ENCODE data around the gene MGME1. TPM values are rescaled to one million over a fixed set of nuclear protein-coding genes. Genes with fewer than 3 reads are reported as not detected.
A peak's percentile ranks its signal among the peaks of the same experiment; 100 is the strongest.

MGME1 gene
- total and polyA plus RNA-seq, 2 of the 13 experiments (the other 11 are each of a cell fraction or from before 2014, with no cell fraction given) = 36.7 to 66.6 TPM

- Histone ChIP-seq H3K4me1 (ENCODE audit: insufficient read depth, low read length) (peaks cover 6% of the 10 kb centered on the region; the same call in 1 of the 2 replicates), H3K27ac (ENCODE audit: extremely low read length, insufficient read depth, low read length) (no peak overlapping the region), H3K36me3 (replicated peaks in 1 of 2; ENCODE audit: control insufficient read depth in 1 of 2, insufficient read depth in 2 of 2, low read length in 2 of 2) (peaks cover 56 to 90% of the 10 kb centered on the region in 2 experiments), H4K20me1 (ENCODE audit: insufficient read depth, low read length) (peaks cover 23% of the 10 kb centered on the region), H3K27me3 (ENCODE audit: control insufficient read depth in 1 of 2, insufficient read depth in 2 of 2, low read length in 2 of 2) (no peaks in the 10 kb centered on the region), H3K9ac (ENCODE audit: insufficient read depth, low read depth, low read length) (no peak overlapping the region), H3K79me2 (ENCODE audit: insufficient read depth, low read length) (peaks cover 47% of the 10 kb centered on the region), H3K4me2 (ENCODE audit: low read depth, low read length) (no peak overlapping the region), H2AFZ (ENCODE audit: low read length) (no peak overlapping the region), H3K4me3 (replicated peaks in 1 of 3; ENCODE audit: insufficient read depth in 1 of 3, low read depth in 2 of 3, low read length in 3 of 3) (no peak overlapping the region), H3K9me3 (ENCODE audit: low read length) (no peaks in the 10 kb centered on the region)
- in situ Hi-C loops (cut with HindIII; ENCODE audit: extremely low pct_ligation_motif_present, low pct_unique_long_range_greater_than_20kb) = no loop called here
- intact Hi-C loops (cut with micrococcal nuclease; ENCODE audit: unreplicated experiment) = no loop called here
- TF ChIP-seq ZBTB7B (CRISPR knock-in tag; IDR thresholded peaks at IDR 0.05) (no peak), PHF8 (CRISPR knock-in tag; IDR thresholded peaks at IDR 0.05) (no peak), NONO (IDR thresholded peaks at IDR 0.05) (no peak), NONO (CRISPR knock-in tag; conservative IDR thresholded peaks at IDR 0.05) (0 out of 2 replicates have a peak, but pooled peaks have one; percentile 46), NFAT5 (CRISPR knock-in tag; IDR thresholded peaks at IDR 0.05) (no peak), RBM22 (optimal IDR thresholded peaks at IDR 0.05; ENCODE audit: low read length) (peak; percentile 91), DMAP1 (CRISPR knock-in tag; IDR thresholded peaks at IDR 0.05) (no peak), ZNF724P (CRISPR knock-in tag; IDR thresholded peaks at IDR 0.05; ENCODE audit: borderline replicate concordance) (no peak), POLR2G (IDR thresholded peaks at IDR 0.05; ENCODE audit: low read depth, low read length) (peak; percentile 61; the same call in 1 of the 2 replicates), BRF2 (CRISPR knock-in tag; IDR thresholded peaks at IDR 0.05) (0 out of 2 replicates have a peak, but pooled peaks have one; percentile 29), POLR2A (IDR thresholded peaks at IDR 0.05; ENCODE audit: insufficient read depth in 1 of 2, low read depth in 2 of 2, low read length in 2 of 2) (peak; percentile 24 to 32; a peak in 1 of 4 replicates), NFATC3 (CRISPR knock-in tag; IDR thresholded peaks at IDR 0.05) (no peak), MBD4 (IDR thresholded peaks at IDR 0.05; ENCODE audit: borderline replicate concordance, low read length) (0 out of 2 replicates have a peak, but pooled peaks have one; percentile 18), POLR2AphosphoS2 (IDR thresholded peaks at IDR 0.05; ENCODE audit: low read depth, low read length) (peak; percentile 56; the same call in 1 of the 2 replicates), ZNF160 (CRISPR knock-in tag; IDR thresholded peaks at IDR 0.05) (no peak), JUND (CRISPR knock-in tag; IDR thresholded peaks at IDR 0.05) (0 out of 2 replicates have a peak, but pooled peaks have one; percentile 28)
- DNase-seq (ENCODE audit: low spot score) = no peak
- 97% methylated on average over 5 of the region's 5 CpGs for WGBS (ENCODE audit: low lambda C conversion rate)
- CTCF ChIA-PET (ENCODE audit: low intra/inter-chr PET ratio, low total read pairs) = no interaction called here
- BruUV-seq (replicated peaks) = no TSS peak
- no peak for FAIRE-seq
- ATAC-seq = no peak
- POLR2A ChIA-PET = interaction anchor here (1.8 kb wide), 1 partner anchor 10 kb away, joined by 4 read pairs; no protein-coding TSS in a partner anchor
Measured at GRCh38 chr20:17946040-17946439, 22.8 kb upstream of the MGME1 start.

All from HepG2 (cell line).